ENCODE data around the gene PROK1.

The PROK1 gene

DNA sequence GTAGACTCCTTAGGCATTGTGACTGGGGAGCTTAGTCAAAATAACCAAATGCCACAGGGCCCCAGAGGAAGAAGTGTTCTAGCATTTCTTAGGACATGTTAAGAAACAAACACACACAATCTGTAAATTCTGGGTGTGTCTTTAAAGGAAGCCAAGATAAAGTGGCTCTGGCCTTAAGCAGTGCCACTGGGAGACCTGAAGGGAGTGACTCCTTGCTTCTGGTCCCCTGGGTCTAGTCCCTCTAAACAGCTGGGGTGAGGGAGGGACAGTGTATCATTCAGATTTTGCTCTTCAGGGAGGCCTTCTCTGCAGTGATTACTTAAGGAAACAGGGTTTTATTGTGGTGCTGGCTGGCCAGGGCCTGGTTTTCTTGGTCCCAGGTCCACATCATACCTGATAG, 9.1 kb upstream of the PROK1 start:
- Histone ChIP-seq H3K4me1 (ENCODE audit: insufficient read depth, low read length) (0 out of 2 replicates have a peak, but pooled peaks cover under 1% of the 10 kb centered on the region), H3K9ac (ENCODE audit: low read depth, low read length) (no peak overlapping the region), H3K36me3 (ENCODE audit: insufficient read depth, low read length) (no peaks in the 10 kb centered on the region), H3K9me3 (ENCODE audit: control insufficient read depth, insufficient read depth, low read length) (no peaks in the 10 kb centered on the region)

DNA sequence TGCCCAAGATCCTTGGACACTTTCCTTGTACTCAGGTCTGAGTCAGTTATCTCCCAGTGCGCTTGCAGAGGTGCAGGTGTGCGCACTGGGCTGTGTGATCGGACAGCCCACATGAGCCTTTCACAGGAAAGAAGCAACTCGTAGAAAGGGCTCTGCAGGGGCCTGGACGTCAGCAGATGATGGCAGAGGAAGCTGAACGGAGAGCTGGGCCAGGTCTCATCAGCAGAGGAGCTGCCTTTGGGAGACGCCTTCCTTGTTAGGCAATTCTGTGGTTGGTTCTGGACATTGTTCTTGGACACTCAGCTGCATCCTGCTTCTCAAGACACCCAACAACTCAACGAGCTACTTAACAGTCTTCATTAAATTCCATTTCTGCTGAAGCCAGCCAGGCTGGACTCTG, 7.5 kb upstream of the PROK1 start:
- Histone ChIP-seq H3K36me3 (ENCODE audit: insufficient read depth, low read length) (no peaks in the 10 kb centered on the region), H3K9me3 (ENCODE audit: control insufficient read depth, insufficient read depth, low read length) (no peaks in the 10 kb centered on the region), H3K9ac (ENCODE audit: low read depth, low read length) (no peak overlapping the region), H3K4me1 (ENCODE audit: insufficient read depth, low read length) (no peaks in the 10 kb centered on the region)

DNA sequence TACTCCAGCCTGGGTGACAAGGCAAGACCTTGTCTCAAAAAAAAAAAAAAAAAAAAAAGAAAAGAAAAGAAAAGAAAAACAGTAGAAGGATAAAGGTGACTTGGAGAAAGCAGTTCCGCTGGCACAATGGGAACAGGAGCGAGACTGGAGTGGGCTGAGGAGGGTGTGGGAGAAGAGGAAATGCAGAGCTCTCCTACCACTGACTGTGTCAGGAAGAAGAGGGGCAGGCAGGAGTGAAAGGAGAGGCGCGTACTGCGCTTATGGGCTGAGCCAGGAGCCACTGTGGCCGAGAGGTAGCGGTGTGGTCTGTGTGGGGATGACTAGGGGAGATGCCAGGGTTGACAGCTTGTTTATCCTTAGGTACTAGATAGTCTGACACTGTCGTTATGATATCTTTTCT, 6.4 kb upstream of the PROK1 start:
- Histone ChIP-seq H3K9ac (ENCODE audit: low read depth, low read length) (no peak overlapping the region), H3K9me3 (ENCODE audit: control insufficient read depth, insufficient read depth, low read length) (no peaks in the 10 kb centered on the region), H3K4me1 (ENCODE audit: insufficient read depth, low read length) (no peaks in the 10 kb centered on the region), H3K36me3 (ENCODE audit: insufficient read depth, low read length) (no peaks in the 10 kb centered on the region)

DNA sequence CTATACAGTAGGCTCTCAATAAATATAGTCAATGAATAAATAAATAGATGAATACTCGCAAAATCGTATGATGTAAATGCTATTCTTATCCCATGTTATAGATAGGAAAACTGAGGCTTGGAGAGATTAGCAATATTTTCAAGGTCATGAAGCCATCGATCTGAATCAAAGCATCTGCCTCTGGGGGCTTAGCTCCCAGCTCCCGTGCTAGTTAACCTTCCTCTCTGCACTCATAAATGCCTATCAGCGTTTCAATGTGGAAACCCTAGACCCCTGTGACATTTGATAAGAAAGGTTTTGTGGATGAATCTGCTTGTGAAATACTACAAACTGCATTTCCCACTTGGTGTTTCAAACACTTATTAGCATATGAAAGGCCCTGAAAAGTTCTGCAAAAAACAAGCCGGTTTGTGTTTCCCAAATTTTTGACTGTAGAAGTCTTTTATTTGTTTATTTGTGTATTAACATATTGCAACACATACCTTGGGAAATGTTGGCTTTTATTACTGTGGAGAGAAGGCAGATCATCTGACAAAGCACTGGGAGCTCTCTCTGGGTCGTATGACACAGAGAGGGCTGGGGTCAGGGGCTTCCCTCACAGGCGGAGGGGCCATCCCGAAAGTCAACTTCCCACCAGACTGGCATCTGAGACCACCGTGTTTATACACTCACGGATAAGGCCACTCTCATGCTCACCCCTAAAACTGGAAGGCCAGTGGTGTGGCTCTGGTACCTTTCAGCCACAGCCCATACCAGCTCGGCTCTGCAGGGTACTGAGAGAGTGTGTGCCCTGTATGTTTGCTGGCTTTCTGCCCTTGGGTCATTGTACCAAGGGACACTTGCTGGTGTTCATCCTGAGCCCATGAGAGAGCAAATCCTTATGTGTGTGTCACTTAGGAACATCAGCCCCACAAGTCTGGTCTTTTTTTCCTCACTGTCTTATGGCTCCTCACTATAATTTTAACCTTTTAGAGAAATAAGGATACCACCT, 993 bp upstream of the PROK1 start:
- Histone ChIP-seq H3K4me1 (ENCODE audit: insufficient read depth, low read length) (peaks cover 9% of the 10 kb centered on the region), H3K9ac (ENCODE audit: low read depth, low read length) (no peak overlapping the region), H3K9me3 (ENCODE audit: control insufficient read depth, insufficient read depth, low read length) (no peaks in the 10 kb centered on the region), H3K36me3 (ENCODE audit: insufficient read depth, low read length) (no peaks in the 10 kb centered on the region)

DNA sequence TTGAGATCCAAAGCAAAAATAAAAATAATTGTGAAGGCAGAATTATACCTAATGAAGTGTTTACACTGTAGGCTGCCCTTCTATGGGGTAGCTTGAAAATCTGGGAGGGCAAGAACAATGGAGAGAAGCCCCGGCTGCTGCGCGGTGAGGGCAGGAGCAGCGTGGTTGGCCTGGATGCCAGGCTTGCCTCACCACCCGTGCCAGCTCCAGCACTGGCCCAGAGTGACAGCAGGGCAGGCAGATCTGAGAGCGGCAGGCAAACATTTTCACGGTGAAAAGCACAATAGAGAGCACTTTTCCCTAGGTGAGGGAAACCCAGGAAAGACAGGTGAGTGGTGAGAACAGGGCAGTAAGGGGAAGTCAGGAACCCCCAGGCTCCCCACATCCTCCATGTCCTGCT, 1.4 kb downstream of the PROK1 start:
- Histone ChIP-seq H3K9ac (ENCODE audit: low read depth, low read length) (no peak overlapping the region), H3K36me3 (ENCODE audit: insufficient read depth, low read length) (no peaks in the 10 kb centered on the region), H3K4me1 (ENCODE audit: insufficient read depth, low read length) (peaks cover 11% of the 10 kb centered on the region), H3K9me3 (ENCODE audit: control insufficient read depth, insufficient read depth, low read length) (no peaks in the 10 kb centered on the region)

DNA sequence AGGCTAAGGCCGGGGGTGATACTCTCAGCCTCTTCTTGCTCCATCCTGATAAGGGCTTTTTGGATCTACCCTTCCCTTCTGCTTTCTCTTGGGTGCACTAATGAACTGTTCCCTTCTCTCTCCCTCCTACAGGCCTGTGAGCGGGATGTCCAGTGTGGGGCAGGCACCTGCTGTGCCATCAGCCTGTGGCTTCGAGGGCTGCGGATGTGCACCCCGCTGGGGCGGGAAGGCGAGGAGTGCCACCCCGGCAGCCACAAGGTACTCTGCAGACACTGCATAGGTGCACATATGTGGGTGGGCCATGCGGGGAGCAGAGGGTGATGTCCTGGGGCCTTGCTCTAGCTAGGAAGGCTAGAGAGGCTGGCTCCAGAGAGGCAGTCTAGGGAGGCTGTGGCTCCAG, 2.9 kb downstream of the PROK1 start:
- H3K9ac ChIP-seq (ENCODE audit: low read depth, low read length): no peak overlapping the region
- H3K9me3 ChIP-seq (ENCODE audit: control insufficient read depth, insufficient read depth, low read length): no peaks in the 10 kb centered on the region
- peaks cover 11% of the 10 kb centered on the region for H3K4me1 ChIP-seq (ENCODE audit: insufficient read depth, low read length)
- no peaks in the 10 kb centered on the region for H3K36me3 ChIP-seq (ENCODE audit: insufficient read depth, low read length)

DNA sequence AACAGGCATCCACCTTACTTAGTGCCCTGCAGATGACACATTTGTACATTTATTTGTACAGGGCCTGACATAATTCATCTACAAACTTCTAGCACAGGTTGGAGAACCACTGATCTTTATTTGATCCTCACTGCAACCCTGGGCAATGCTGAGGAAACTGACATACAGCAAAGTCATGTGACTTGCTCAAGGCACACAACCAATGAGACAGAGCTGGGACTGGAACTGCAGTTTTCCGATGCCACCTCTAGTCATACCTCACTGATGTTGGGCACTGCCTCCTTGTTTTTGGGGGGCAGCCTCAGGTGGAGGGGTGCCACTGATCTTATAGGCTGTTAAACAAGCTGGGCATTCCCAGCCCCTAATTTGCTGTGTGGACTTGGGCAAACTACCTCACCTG, 3.4 kb downstream of the PROK1 start:
- no peak overlapping the region for H3K9ac ChIP-seq (ENCODE audit: low read depth, low read length)
- peaks cover 11% of the 10 kb centered on the region for H3K4me1 ChIP-seq (ENCODE audit: insufficient read depth, low read length)
- no peaks in the 10 kb centered on the region for H3K36me3 ChIP-seq (ENCODE audit: insufficient read depth, low read length)
- no peaks in the 10 kb centered on the region for H3K9me3 ChIP-seq (ENCODE audit: control insufficient read depth, insufficient read depth, low read length)

DNA sequence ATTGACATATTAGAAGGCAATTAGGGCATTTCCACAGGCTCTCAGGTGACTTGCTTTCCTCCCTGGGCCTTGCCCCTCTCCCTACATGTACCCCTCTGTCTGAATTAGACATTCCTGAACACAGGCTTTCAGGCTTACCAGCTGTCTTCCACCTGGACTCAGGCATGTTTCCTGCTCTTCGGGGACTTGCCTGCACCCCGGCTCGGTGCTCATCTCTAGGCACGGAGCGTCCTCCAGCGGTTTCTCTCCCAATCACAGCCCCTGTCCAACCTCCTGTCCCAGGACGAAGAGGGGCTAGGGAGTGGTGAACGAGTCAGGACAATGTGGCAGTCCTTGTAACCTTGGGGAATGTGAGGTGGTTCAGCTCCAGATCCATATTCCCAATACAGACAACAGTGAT, 4.2 kb downstream of the PROK1 start:
- H3K4me1 ChIP-seq (ENCODE audit: insufficient read depth, low read length): peaks cover 9% of the 10 kb centered on the region
- no peak overlapping the region for H3K9ac ChIP-seq (ENCODE audit: low read depth, low read length)
- no peaks in the 10 kb centered on the region for H3K9me3 ChIP-seq (ENCODE audit: control insufficient read depth, insufficient read depth, low read length)
- no peaks in the 10 kb centered on the region for H3K36me3 ChIP-seq (ENCODE audit: insufficient read depth, low read length)

DNA sequence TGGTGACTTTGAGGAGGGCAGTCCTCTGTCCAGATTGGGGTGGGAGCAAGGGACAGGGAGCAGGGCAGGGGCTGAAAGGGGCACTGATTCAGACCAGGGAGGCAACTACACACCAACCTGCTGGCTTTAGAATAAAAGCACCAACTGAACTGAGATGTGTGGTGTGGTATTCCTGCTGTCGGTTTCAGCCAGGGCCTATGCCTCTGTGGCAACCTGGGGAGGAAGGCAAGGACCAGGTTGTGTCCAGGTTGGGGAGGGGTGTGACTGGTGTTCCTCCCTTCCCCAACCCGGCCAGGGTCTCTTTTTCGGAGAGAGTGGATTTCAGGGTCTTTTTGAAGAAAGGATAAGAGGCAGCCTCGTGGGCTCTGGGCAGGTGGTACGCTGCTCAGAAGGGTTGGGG, 6.3 kb downstream of the PROK1 start:
- no peaks in the 10 kb centered on the region for H3K36me3 ChIP-seq (ENCODE audit: insufficient read depth, low read length)
- no peaks in the 10 kb centered on the region for H3K9me3 ChIP-seq (ENCODE audit: control insufficient read depth, insufficient read depth, low read length)
- H3K9ac ChIP-seq (ENCODE audit: low read depth, low read length): no peak overlapping the region
- peaks cover 5% of the 10 kb centered on the region for H3K4me1 ChIP-seq (ENCODE audit: insufficient read depth, low read length)

DNA sequence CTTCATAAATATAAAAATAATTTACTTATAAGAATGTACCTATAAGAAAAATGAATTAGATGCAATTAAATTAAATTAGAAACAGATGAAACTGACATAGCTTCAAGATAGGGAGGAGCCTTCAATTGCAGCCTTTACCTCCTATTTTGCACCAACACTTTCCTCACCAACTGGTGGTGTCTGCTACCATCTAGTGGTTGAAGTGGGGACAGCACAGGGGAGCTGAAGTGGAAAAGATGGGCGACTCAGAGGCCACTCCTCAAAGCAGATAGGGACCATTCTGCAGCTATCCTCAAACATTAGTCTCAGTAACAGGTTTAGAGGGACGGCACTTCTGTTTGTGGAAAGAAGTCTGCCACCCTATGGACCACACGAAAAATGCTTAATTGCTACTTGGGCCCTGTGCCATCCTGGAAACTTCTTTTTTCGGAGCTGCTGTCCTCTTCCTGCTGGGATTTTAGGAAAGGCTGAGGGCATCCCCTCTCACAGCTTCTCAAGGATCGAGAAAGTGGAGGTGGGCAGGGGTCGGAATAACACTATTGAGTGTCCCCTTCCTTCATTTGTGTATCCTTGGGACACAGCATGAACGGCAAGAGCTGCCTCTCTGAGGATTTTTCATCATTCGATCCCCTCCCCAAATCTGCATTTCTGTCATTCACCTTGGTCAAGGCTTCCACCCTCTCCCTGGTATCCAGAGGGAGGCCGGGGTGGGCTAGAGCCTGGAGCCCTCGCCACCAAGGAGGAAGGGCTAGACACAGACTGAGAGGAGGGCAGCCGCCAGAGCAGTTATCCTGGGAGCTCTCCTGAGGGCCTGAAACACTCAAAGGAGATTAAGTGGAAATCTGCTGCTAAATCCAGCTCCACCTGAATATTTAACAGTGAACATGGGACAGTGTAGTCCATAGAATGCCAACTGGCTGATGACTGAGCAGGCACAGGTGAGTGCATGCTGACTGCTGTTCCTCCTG, 9.6 kb downstream of the PROK1 start:
- no peak overlapping the region for H3K9ac ChIP-seq (ENCODE audit: low read depth, low read length)

DNA sequence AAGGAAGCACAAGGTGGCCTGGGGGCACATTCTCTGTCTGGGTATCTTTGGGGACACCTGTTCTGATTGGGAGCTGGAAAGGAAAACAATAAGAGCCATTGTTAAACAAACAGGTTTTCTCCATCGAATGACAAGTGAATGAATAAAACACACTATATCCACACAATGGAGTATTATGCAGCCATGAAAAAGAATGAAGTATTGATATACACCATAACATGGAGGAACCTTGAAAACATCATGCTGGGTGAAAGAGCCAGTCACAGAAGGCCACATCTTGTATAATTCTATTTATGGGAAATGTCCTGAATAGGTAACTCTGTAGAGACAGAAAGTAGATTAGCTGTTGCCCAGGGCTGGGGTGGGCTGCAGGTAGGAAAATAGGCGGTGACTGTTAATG, 11.1 kb downstream of the PROK1 start:
- no peaks in the 10 kb centered on the region for H3K36me3 ChIP-seq (ENCODE audit: insufficient read depth, low read length)
- no peaks in the 10 kb centered on the region for H3K9me3 ChIP-seq (ENCODE audit: control insufficient read depth, insufficient read depth, low read length)
- H3K9ac ChIP-seq (ENCODE audit: low read depth, low read length): no peak overlapping the region
- H3K4me1 ChIP-seq (ENCODE audit: insufficient read depth, low read length): no peaks in the 10 kb centered on the region

More for the DNA sequence above, 9.6 kb downstream of the PROK1 start:
- Histone ChIP-seq H3K4me1 (ENCODE audit: insufficient read depth, low read length) (no peaks in the 10 kb centered on the region), H3K9me3 (ENCODE audit: control insufficient read depth, insufficient read depth, low read length) (no peaks in the 10 kb centered on the region), H3K36me3 (ENCODE audit: insufficient read depth, low read length) (no peaks in the 10 kb centered on the region)

DNA sequence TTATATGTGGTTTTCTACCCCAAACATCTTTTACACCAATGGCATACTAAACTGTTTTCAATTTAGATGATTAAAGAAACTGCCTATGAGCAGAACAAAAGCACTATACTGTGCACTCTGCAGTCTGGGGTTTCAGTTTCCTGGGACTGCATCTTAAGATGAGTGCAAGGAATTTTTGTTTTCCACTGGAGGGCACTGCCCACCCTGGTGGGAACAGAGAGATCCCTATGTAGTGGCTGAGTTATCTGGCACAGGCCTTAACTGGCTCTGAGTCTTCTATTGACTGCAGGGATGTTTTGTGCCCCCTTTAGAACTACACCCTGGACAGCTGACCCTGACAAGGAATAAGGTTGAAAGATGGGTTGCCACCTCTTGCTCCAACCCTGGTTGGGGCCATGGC, 12.0 kb downstream of the PROK1 start:
- Histone ChIP-seq H3K9me3 (ENCODE audit: control insufficient read depth, insufficient read depth, low read length) (no peaks in the 10 kb centered on the region), H3K36me3 (ENCODE audit: insufficient read depth, low read length) (no peaks in the 10 kb centered on the region), H3K4me1 (ENCODE audit: insufficient read depth, low read length) (no peaks in the 10 kb centered on the region), H3K9ac (ENCODE audit: low read depth, low read length) (no peak overlapping the region)

DNA sequence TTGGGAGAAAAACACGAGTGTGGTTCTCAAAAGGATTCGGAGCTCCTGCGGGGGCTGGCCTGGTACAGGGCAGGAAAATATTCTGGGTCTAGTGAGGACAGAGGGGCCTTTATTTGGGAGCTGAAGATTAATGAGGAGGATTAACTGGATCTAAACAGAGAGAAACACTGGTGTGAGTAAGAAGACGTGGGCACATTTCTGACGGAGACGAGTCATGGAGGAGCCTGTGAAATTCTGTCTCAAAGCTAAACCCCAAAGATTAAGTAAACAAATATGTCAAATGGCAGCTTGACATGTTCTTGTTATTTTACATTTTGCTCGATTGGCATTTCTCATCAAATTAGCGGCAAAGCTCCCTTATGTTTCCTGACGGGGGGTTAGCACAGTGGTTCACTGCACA, 12.8 kb downstream of the PROK1 start:
- no peaks in the 10 kb centered on the region for H3K9me3 ChIP-seq (ENCODE audit: control insufficient read depth, insufficient read depth, low read length)
- H3K4me1 ChIP-seq (ENCODE audit: insufficient read depth, low read length): no peaks in the 10 kb centered on the region
- H3K9ac ChIP-seq (ENCODE audit: low read depth, low read length): no peak overlapping the region
- no peaks in the 10 kb centered on the region for H3K36me3 ChIP-seq (ENCODE audit: insufficient read depth, low read length)

DNA sequence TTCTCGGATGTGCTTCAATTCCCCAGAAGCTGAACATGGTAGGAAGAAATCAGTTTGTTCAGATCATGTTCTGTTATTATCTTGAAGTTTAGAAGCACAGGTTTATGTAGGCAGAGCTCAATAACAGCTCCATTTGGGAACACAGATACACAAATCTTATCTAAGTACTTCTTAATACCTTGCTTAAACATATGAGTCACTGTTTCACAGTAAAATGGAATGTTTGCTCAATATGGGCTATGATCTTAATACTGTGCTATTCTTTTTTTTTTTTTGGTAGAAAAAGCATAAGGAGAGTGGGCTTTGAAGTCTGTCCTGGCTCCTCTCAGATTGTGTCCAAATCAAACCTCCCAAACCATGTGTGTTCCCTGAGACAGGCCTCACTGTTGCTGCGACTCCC, 13.4 kb downstream of the PROK1 start:
- Histone ChIP-seq H3K4me1 (ENCODE audit: insufficient read depth, low read length) (no peaks in the 10 kb centered on the region), H3K9me3 (ENCODE audit: control insufficient read depth, insufficient read depth, low read length) (no peaks in the 10 kb centered on the region), H3K36me3 (ENCODE audit: insufficient read depth, low read length) (no peaks in the 10 kb centered on the region), H3K9ac (ENCODE audit: low read depth, low read length) (no peak overlapping the region)
